ENCODE data around the gene DROSHA.
"Not testable (repeated sequence)": the region's sequence is repeated elsewhere in the genome, so short reads cannot be mapped to it uniquely, and the experiment has no call there.

Gene DROSHA, protein sequence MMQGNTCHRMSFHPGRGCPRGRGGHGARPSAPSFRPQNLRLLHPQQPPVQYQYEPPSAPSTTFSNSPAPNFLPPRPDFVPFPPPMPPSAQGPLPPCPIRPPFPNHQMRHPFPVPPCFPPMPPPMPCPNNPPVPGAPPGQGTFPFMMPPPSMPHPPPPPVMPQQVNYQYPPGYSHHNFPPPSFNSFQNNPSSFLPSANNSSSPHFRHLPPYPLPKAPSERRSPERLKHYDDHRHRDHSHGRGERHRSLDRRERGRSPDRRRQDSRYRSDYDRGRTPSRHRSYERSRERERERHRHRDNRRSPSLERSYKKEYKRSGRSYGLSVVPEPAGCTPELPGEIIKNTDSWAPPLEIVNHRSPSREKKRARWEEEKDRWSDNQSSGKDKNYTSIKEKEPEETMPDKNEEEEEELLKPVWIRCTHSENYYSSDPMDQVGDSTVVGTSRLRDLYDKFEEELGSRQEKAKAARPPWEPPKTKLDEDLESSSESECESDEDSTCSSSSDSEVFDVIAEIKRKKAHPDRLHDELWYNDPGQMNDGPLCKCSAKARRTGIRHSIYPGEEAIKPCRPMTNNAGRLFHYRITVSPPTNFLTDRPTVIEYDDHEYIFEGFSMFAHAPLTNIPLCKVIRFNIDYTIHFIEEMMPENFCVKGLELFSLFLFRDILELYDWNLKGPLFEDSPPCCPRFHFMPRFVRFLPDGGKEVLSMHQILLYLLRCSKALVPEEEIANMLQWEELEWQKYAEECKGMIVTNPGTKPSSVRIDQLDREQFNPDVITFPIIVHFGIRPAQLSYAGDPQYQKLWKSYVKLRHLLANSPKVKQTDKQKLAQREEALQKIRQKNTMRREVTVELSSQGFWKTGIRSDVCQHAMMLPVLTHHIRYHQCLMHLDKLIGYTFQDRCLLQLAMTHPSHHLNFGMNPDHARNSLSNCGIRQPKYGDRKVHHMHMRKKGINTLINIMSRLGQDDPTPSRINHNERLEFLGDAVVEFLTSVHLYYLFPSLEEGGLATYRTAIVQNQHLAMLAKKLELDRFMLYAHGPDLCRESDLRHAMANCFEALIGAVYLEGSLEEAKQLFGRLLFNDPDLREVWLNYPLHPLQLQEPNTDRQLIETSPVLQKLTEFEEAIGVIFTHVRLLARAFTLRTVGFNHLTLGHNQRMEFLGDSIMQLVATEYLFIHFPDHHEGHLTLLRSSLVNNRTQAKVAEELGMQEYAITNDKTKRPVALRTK (N-terminal part only)

DNA sequence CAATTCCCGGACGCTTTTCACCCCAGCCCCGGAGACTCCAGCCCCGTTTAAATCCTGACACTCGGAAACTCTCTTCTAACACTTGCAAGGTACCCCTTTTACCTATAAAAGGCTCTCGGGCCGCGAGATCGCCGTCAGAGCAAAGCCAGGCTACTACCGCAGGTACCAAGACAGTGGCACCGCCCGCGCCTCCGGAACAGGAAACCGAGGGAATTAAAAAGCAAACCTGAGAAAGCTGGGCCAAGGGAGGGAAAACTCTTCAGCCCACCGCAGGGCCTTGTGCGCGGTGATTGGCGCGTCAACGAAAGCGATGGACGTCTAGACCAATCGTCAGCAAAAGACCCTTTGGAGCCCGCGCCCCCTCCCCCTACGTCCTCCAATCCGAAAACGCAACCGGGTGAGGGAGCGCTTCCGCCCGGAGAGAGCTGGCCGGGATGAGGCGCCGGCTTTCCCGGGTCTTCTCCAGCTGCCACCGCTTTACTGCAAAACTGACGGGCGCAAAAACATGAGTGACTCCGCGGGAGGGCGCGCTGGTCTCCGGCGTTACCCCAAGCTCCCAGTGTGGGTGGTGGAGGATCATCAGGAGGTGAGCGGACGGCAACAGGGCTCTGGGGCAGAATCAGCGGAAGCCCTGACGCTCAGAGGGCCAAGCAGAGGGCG lies at the start of gene DROSHA, which contains the start of gene C5orf22:
Gene DROSHA (minus strand): TSS at position 206 of the 660 bp plus-strand sequence. CDS start 3,034 bp downstream, outside the sequence.
Gene C5orf22 (plus strand): TSS at position 414 of the 660 bp plus-strand sequence. CDS start 92 bp downstream, at position 506.
- peak; percentile 88 to 90 for DNase-seq

DNA sequence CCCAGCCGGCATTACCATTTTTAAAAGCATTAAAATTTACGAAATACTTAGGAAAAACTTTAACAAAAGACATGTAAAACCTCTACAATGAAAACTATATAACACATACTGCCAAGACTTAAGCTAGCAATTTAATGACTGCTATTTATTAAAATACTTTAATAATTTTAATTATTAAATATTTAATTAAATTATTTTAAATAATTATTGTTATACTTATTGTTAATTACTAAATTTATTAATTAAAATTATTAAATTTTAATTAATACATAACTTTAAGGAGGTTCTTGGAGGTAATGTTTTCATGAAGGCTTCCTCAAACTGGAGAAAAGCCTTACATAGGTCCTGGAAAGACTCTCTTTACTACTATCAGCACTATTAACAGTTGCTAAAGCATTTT lies 47.7 kb upstream of the DROSHA start:
- no peak for DNase-seq

DNA sequence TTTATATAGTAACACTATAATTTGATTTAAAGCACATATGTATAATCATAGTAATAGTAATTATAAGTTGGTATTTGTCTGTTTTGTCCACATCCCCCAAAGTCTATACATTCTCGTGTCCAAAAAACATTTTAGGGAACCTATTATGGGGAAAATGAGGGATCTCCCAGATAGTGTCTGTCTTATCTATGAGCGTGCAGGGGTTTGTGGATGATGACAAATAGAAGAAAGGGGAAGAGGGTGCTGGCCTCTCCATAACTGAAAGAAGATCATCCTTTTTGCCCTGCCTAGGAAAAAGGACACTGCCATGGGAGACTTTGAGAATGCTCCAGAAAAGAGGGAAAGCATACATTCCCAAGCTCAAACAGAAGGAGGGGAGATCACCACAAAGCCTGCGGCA lies 45.5 kb upstream of the DROSHA start:
- DNase-seq: no peak

DNA sequence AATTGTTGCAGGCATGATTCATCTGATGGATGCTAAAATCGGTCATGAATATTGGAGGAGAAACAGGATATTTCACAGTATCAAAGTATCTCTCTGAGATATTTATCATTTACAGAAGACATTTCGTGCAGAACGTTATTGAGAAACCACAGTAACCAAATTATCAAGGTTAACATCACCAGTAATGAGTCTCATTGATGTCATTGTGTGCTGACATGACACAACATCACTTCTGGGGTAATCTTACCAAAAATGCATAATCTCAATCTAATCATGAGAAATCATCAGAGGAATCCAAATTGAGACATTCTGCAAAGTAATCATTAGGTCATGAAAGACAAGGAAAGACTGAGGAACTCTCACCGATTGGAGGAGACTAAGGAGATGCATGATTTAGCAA lies 42.9 kb upstream of the DROSHA start:
- DNase-seq: no peak

DNA sequence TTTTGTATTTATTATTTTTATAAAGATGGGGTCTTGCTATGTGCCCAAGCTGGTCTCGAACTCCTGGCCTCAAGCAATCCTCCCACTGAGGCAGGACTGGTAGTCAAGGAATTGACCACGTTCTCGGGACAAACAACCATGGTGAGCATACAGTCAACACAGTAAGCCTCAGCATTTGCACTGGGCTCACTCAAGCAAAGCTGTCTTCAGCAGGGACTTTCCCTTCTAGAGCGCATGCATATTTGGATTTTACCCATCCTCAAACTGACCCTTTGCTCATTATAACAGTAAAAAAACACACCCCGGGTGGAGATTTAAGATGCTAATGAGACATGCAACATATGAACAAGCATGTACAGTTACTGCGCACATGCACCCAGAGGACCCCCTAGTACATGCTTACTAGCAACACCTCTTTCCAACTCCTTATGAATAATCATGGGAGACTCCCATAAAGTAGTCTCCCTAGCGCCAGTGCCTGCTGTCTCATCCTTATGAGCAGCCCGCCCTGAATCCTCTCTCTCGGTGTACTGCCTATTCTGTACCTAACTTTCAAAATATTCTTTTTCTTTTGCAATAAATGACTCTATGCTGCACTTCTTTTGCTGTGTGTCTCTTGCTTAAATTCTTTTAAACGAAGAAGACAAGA lies 41.7 kb upstream of the DROSHA start:
- no peak for DNase-seq

DNA sequence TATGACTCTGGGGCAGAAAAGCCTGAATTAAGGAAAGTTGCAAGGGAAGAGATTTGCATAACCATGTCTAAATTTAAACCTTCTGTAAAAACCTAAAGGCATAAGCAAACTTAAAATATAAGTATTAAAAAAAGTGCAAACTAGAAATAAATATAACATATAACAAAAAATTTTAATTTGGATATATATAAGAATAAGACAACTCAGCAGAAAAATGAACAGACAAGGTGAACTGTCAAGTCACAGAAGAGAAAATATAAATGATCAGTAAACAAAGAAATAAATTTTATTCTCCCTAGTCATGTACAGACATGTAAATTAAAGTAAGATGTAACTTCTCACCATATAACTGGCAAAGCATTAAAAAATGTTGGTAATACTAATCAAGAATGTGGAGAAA lies 37.2 kb upstream of the DROSHA start:
- DNase-seq: no peak

DNA sequence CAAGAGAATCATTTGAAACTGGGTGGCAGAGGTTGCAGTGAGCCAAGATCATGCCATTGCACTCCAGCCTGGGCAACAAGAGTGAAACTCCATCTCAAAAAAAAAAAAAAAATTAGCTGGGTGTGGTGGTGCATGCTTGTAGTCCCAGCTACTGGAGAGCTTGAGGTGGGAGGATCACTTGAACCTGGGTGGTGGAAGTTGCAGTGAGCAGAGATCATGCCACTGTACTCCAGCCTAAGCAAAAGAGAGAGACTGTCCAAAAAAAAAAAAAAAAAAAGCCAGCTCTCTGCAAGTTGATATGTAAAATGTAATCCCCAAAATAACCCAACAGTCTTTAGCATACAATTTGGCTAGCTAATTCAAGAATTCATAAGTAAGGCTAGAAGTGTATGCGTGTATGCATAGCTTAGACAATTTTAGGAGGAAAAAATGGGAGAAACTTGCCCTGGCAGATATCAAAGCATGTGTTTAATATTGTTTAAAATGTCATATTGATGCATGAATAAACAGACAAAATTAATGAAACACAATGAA lies 36.5 kb upstream of the DROSHA start:
- DNase-seq: no peak

DNA sequence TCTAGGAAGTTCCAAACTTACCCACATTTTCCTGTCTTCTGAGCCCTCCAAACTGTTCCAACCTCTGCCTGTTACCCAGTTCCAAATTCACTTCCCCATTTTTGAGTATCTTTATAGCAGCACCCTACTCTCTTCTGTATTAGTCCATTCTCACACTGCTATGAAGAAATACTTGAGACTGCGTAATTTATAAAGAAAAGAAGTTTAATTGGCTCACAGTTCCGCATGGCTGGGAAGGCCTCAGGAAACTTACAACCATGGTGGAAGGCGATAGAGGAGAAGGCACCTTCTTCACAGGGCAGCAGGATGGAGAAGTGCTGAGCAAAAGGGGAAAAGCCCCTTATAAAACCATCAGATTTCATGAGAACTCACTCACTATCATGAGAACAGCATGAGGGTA lies 34.5 kb upstream of the DROSHA start:
- DNase-seq: peak in 1 of 2 donors; percentile 28

DNA sequence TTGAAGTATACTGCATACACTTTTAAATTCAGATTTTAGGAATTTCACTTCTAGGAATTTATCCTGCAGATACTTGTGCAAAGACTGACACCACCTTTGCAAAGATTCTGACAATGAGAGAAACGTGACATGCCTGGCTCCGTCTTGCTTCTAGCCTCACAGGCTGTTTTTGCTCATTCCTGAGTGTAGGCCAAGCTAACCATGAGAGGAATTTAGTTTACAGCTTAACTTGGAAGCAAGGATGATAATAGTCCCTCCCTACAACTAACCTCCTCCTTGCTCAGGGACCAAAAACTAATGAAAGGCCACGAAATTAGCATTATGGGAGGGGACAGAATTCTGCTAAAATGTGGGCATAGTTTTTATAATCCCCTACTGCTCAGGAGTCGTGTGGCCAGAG lies 31.3 kb upstream of the DROSHA start:
- DNase-seq: no peak

DNA sequence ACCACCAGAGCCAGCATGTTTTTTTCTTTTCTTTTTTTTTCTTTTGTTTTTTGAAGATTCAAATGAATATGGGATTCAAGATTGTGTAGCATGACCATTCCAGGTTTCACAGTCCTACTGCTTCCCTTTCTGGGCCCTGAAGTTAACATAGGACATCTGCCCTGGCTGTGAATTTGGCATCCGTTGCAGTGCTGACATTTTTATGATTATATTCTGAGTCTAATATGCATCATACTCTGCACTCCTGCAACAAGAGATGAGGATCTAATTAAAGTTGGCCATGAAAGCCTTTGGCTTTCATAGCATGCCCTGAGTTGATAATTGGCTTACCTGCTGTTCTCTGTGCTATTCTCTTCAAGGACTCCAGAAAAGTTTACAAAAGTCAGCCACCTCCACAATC lies 30.1 kb upstream of the DROSHA start:
- no peak for DNase-seq

DNA sequence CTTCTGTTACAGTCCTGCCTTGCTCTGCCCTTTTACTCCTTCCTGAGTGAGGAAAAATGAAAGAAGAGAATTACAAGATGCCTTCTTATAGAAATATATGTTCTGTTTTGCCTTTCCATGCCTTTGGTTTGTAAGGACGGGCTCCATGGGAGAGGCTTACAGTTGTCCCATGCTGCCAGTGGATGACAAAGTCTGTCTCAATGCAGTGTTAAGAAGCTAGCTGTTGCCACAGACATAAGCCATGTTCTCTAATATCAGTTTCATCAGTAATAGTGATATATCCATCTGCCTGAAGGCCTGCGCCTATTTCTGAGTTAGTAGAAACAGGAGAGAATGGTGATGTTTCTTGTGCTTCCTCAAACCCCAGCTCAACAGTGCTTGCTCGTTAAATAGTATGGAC lies 28.0 kb upstream of the DROSHA start:
- no peak for DNase-seq

DNA sequence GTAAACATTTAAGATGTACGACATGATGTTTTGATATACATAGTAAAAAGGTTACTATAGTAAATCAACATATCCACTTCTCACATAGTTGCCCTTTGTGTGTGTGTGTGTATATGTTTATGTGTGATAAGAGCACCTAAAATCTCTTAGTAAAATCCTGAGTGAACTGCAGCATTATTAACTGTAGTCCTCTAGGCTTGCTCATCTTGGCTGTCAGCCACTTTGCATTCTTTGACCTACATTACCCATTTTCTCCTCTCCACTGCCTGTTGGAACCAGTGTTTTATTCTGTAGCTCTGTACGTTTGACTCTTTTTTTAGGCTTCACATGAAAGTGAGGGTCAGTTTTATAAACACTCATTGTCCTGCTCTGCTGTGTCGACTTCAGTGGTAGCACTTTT lies 24.6 kb upstream of the DROSHA start:
- DNase-seq: no peak

DNA sequence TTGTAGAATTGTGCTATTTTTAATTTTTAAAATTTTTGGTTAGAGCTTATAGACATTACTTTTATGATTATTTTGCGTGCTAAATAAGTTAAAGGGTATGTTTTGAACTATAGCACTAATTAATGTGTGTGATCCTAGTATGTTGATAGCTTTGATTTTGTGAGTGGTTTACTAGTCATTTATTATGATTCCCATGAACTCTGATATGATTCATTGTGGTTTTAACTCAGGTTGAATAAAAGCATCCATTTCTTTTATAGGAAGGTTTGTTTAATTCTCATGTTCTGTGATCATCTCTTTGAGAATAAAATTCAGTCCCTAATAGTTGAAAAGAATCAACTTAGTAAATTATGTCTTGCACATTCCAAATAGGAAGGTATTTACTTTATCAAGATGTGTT lies 22.7 kb upstream of the DROSHA start:
- no peak for DNase-seq

DNA sequence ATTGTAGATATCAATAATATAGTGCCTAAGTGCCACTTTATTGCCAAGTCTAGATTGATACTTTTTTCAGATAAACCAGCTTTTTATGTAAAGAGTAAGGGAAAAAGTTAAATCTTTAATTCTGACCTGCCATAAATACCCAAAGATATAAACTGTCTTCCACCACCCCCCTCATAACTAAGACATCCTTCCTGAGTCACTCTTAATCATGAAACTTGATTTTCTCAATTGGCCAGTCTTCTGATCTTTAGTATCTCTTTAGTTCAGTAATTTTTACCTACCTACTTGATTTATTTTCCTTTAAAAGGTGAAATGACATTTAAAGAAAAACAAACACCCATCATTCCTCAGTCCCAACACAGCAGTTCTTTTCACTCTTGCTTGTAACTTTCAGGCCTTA lies 22.0 kb upstream of the DROSHA start:
- no peak for DNase-seq

DNA sequence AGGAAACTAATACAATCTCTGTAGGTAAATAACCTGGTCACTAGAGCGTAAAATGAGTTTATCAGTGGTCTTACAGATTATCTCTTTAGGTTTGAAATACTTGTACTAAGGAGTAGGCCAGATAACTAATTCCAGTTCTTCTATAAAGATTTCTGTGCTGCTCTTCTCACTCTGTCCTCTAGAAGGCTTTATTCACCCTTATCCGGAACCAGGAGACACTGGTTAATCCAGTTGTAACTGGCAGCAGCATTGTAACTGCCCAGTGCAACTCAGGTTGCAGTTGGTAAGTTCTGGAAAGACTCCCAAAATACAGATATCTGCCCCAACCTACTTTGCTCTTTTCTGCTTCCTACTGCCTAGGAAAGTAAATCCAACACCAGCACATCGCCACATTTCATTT lies 20.0 kb upstream of the DROSHA start:
- DNase-seq: no peak

DNA sequence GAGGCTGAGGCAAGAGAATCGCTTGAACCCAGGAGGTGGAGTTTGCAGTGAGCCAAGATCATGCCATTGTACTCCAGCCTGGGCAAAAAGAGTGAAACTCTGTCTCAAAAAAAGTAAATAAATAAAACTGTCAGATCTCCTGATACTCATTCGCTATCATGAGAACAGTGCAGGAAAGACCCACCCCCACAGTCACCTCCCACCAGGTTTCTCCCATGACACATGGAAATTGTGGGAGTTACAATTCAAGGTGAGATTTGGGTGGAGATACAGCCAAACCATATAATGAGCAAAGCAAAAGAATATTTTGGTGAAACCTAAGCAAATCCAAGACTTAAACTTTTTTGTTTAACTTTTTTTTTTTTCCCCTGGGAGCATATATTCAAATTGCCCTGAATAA lies 17.2 kb upstream of the DROSHA start:
- not testable (repeated sequence) for DNase-seq

DNA sequence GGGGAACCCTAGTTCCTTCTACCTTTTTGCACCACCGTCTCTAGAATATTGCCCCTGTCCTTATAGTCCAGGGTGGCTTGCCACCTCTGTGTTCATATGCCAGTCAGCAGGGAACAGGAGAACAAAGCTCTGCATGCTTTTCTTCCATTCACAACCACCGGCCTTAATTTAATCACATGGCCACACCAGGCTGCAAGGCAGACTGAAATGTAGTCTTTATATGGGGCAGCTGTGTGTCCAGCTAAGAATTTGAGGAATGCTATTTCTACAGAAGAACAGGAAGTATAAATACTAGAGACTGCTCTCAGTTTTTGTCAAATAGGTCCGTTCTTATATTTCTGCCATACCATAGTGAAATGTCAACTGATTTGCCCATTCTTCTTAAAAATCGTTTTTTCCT lies 6.0 kb upstream of the DROSHA start:
- no peak for DNase-seq

DNA sequence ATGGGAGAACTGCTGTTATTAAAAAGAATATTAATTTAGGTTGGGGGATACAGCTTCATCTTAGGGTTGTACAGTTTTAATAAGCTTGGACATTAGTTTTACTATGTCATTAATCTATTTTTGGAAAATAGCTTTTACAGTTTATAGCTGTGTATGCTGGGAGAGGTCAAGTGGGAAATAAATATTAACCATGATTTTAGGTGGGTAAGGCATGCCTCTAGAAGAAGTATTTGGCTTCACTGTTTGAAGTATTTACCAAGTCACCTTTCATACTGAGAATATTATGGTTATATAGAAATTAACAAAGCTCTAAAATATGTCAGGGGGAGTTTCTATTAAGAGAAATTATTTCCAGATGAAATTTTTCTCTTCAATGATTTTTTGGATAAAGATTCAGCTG lies 5.5 kb upstream of the DROSHA start:
- DNase-seq: no peak

DNA sequence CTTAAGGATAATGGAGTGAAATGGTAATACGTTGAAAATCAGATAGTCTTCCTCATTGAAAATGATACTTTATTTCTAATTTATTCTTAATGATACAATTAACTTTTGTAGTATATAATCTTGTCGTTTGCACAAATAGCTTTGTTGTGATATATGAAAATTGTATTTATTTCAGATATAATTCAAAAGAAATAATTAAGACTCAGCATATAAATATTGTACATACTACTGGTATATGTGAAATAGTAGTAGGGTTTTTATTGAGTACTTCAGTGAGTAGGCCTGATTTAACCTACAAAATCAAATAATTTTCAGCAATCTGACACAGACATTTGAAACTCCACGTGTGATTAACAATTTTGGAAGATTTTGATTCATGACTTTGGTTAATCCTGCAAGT lies 5.0 kb upstream of the DROSHA start:
- no peak for DNase-seq

DNA sequence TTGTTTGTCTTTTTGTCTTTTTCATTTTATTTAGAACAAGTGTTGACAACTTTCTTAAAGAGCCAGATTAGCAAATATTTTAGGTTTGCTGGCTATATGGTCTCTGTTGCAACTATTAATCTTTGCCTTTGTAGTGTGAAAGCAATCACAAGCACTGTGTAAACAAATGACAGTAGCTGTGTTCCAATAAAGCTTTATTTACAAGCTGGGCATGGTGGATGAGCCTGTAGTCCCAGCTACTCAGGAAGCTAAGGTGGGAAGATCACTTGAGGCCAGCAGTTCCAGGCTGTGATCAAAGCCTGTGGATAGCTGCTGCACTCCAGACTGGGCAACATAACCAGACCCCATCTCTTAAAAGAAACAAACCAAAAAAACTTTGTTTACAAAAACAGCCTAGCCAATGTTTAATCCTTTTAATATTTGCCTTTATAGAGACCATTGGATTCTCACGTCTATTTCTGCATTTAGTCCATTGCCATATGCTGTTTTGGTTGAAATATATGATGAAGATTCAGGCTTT lies 2.7 kb upstream of the DROSHA start:
- no peak for DNase-seq

DNA sequence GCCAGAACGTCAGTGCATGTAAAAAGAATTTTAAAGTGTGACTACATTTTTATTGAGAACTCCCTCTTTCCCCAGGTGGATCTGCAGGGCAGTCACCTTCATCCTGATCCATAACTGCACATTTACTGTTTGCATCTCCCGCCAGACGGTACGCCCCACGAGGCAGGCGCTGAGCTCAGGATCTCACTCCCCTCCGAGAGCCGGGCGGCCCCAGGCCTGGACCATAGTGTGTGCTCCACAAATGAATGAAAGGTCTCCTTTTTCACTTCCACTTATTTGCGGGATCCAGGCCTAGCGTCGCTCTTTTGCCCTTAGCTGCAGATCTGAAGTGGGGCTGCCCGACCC lies 378 bp downstream of the DROSHA start:
- no peak for DNase-seq
